Peyer's patch (tissue), 4 donors: Measurements from ENCODE around the gene FAM174B.

Experiments
- CTCF ChIP-seq, 6 experiments: fragments of 450-650 bp in 4 of 6; fragments of 200-600 bp in 2 of 6; sonication (generic) in 1 of 6; IDR thresholded peaks; one replicate each; pipeline ENCODE4 v1.5.1; 2017 to 2019; ENCODE audit warnings: antibody characterized with exemption in 6 of 6, mild to moderate bottlenecking in 3 of 6, moderate library complexity in 1 of 6
- POLR2A ChIP-seq, 2 donors: fragments of 450-650 bp; IDR thresholded peaks; one replicate each; pipeline ENCODE4 v1.5.1; 2017; ENCODE audit warnings: antibody characterized with exemption in 2 of 2, mild to moderate bottlenecking in 2 of 2, moderate library complexity in 2 of 2

- TF ChIP-seq CTCF (IDR thresholded peaks at IDR 0.05) (no peak), POLR2A (IDR thresholded peaks at IDR 0.05) (no peak)
Observed at GRCh38 chr15:92633418-92633817, 22.2 kb downstream of the FAM174B start.
